ENCODE measurements around the gene DHRSX. TPM values are rescaled to one million over a fixed set of nuclear protein-coding genes. Genes with fewer than 3 reads are reported as not detected.
A peak's percentile ranks its signal among the peaks of the same experiment; 100 is the strongest.

Gene DHRSX, protein sequence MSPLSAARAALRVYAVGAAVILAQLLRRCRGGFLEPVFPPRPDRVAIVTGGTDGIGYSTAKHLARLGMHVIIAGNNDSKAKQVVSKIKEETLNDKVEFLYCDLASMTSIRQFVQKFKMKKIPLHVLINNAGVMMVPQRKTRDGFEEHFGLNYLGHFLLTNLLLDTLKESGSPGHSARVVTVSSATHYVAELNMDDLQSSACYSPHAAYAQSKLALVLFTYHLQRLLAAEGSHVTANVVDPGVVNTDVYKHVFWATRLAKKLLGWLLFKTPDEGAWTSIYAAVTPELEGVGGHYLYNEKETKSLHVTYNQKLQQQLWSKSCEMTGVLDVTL
- 10 to 100 TPM; 17.9 to 36.1 (median 25.4) TPM for total RNA-seq
- 10 to 100 TPM; 14.6 to 17.4 TPM for polyA plus RNA-seq
- long read RNA-seq, donor 1, transcript DHRSX-201 (7 exons, 2,571 nt) = major isoform, 18 of 50 reads
- long read RNA-seq, donor 1, partial matches to known transcripts = 3 of 50 reads
- long read RNA-seq, donor 1, other reads (novel, unspliced or antisense) = 28 of 50 reads
- long read RNA-seq, donor 2, transcript DHRSX-201 (7 exons, 2,571 nt) = major isoform, 47 of 162 reads
- long read RNA-seq, donor 2, partial matches to known transcripts = 2 of 162 reads
- long read RNA-seq, donor 2, other reads (novel, unspliced or antisense) = 113 of 162 reads
- long read RNA-seq, donor 3, transcript DHRSX-201 (7 exons, 2,571 nt) = major isoform, 13 of 30 reads
- long read RNA-seq, donor 3, partial matches to known transcripts = 6 of 30 reads
- long read RNA-seq, donor 3, other reads (novel, unspliced or antisense) = 9 of 30 reads

DNA sequence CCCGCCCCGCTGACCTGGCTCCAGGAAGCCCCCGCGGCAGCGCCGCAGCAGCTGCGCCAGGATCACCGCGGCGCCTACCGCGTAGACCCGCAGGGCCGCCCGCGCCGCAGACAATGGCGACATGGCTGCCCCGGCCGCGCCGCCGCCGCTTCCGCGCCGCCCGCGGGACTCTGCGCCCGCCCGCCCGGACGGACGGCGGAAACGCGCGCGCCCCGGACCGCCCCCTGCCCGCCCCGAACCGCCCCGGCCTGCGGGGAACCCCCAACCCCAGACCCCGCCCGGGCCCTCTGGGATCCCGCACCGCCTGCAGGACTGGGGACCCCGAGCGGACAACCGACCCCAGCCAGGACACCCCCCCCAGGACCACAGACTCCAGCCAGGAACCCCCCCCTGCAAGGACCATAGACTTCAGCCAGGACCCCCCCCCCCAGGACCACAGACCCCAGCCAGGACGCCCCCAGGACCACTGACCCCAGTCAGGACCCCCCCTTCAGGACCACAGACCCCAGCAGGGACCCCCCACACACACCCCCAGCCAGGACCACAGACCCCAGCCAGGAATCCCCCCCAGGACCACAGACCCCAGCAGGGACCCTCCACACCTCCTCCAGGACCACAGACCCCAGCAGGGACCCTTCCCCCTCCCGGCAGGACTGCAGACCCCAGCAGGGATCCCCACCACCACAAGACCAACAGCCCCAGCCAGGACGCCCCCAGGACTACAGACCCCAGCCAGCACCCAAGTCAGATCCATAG lies at the start of gene DHRSX, which contains the start of gene ZBED1:
Gene DHRSX (minus strand): TSS at position 174 of the 756 bp plus-strand sequence. CDS start 51 bp downstream, at position 123.
Gene ZBED1 (minus strand): TSS at position 174 of the 756 bp plus-strand sequence. CDS start 10,257 bp downstream, outside the sequence.
- Histone ChIP-seq H3K9me3 (no peaks in the 10 kb centered on the region), H3K27me3 (no peaks in the 10 kb centered on the region), H3K4me3 (peak within 1 kb of the TSS; percentile 68 to 98 (median 88)), H3K27ac (peak within 1 kb of the TSS; percentile 86 to 98 (median 91)), H3K36me3 (peaks cover 0 to 8% (median 0%) of the 10 kb centered on the region in 9 donors), H3K4me1 (peaks cover 0 to 40% (median 29%) of the 10 kb centered on the region in 12 donors)
- peak in 3 of 4 donors; percentile 42 to 65 (median 58) for ATAC-seq
- peak; percentile 45 to 77 (median 53) for DNase-seq
- TF ChIP-seq, protein P1, sequence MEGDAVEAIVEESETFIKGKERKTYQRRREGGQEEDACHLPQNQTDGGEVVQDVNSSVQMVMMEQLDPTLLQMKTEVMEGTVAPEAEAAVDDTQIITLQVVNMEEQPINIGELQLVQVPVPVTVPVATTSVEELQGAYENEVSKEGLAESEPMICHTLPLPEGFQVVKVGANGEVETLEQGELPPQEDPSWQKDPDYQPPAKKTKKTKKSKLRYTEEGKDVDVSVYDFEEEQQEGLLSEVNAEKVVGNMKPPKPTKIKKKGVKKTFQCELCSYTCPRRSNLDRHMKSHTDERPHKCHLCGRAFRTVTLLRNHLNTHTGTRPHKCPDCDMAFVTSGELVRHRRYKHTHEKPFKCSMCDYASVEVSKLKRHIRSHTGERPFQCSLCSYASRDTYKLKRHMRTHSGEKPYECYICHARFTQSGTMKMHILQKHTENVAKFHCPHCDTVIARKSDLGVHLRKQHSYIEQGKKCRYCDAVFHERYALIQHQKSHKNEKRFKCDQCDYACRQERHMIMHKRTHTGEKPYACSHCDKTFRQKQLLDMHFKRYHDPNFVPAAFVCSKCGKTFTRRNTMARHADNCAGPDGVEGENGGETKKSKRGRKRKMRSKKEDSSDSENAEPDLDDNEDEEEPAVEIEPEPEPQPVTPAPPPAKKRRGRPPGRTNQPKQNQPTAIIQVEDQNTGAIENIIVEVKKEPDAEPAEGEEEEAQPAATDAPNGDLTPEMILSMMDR (IDR thresholded peaks at IDR 0.05) = no peak
- TF ChIP-seq POLR2A (IDR thresholded peaks at IDR 0.05) = no peak
- intact Hi-C loops (cut with DNase I) = no loop called here
- 2 to 90% (median 4%) methylated on average over 2 to 57 of the region's 57 CpGs for WGBS, 4 donors

DNA sequence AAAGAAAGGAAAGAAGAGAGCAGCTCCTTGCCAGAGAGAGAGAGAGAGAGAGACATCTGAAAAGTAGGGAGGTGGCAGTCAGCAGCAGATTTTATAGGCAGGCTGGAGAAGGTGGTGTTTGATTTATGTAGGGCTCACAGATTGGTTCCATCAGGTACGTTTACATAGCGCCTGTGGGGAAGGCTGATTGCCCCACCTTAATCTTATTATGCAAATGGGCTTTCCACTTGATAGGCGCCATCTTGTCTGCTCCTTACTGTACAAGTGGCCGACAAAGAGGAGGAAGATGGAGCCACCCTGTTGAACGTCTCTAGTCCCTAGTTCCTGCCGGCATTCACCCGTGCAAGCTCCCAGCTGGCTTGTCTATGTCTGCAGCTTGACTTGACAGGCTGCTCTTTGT lies 49.1 kb upstream of the DHRSX start:
- 39 to 47% (median 41%) methylated on average over 7 of the region's 7 CpGs for WGBS, 4 donors
- no peak for ATAC-seq
- H3K27ac ChIP-seq = no peak overlapping the region
- peaks cover 0 to 10% (median 0%) of the 10 kb centered on the region in 12 donors for H3K9me3 ChIP-seq
- TF ChIP-seq POLR2A (IDR thresholded peaks at IDR 0.05) = no peak
- TF ChIP-seq, protein P1 (IDR thresholded peaks at IDR 0.05) = no peak
- H3K27me3 ChIP-seq = peaks cover 0 to 4% (median 0%) of the 10 kb centered on the region in 9 donors
- no peaks in the 10 kb centered on the region for H3K4me1 ChIP-seq
- H3K36me3 ChIP-seq = no peaks in the 10 kb centered on the region
- H3K4me3 ChIP-seq = no peak overlapping the region
- no peak for DNase-seq
- intact Hi-C loops (cut with DNase I) = no loop called here

DNA sequence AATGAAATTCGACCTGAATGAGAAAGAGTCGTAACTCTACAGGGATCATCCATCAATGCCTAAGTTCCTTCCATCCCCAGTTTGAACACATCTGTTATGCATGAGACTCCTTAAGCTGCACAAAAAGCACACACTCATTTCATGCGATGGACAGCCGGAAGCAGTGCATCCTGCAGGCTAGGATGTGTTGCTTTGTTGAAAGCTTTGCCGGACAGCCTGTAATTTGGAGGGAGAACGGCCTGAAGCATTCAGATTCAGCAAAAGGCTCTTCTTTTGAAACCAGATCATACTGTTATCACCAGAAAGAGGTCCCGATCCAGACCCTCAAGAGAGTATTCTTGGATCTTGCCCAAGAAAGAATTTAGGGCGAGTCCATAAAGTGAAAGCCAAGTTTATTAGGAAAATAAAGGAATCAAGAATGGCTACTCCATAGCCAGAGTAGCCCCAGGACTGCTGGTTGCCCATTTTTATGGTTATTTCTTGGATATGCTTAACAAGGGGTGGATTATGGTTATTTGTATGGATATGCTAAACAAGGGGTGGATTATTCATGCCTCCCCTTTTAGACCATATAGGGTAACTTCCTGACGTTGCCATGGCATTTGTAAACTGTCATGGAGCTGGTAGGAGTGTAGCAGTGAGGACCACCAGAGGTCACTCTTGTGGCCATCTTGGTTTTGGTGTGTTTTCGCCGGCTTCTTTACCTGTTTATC lies 48.1 kb upstream of the DHRSX start:
- WGBS, 4 donors = 37 to 47% (median 46%) methylated on average over 11 of the region's 11 CpGs
- Histone ChIP-seq H3K27me3 (peaks cover 0 to 3% (median 0%) of the 10 kb centered on the region in 9 donors), H3K36me3 (no peaks in the 10 kb centered on the region), H3K9me3 (peaks cover 0 to 10% (median 0%) of the 10 kb centered on the region in 12 donors), H3K27ac (no peak overlapping the region), H3K4me1 (no peaks in the 10 kb centered on the region), H3K4me3 (no peak overlapping the region)
- DNase-seq = no peak
- intact Hi-C loops (cut with DNase I) = no loop called here
- TF ChIP-seq POLR2A (IDR thresholded peaks at IDR 0.05) = no peak
- TF ChIP-seq, protein P1 (IDR thresholded peaks at IDR 0.05) = peak in 1 of 12 donors; percentile 10
- no peak for ATAC-seq

Measured in heart left ventricle (tissue), 16 donors.